VCaP (cell line): ENCODE data around the gene TBX19.

Source experiments
- H3K27ac ChIP-seq: fragments of 450-650 bp; 2 replicates; pipeline ENCODE4 v1.5.1; 2017
- CTCF ChIP-seq: fragments of 450-650 bp; conservative IDR thresholded peaks from 2 replicates; pipeline ENCODE4 v1.5.1; 2017; ENCODE audit warnings: mild to moderate bottlenecking, moderate library complexity

TBX19 gene

GRCh38 chr1:168243636-168244212, 37.0 kb upstream of the TBX19 start:
- no peak for TF ChIP-seq CTCF
- peak overlapping the region; percentile 58 for H3K27ac ChIP-seq

DNA sequence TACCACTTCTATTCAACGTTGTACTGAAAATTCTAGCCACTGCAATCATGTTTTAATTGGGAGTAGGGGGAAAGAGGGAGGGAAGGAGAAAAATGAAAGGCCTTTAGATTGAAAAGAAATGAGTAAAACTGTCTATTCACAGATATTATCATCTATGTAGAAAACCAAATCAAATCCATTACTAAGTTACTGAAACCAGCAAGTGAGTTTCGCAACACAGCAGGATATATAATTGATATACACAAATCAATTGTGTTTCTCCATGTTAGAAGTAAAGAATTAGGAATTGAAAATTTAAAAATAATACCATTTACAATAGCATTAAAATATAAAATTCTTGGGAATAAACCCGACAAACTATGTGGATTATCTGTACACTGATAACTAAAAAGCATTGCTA, 35.6 kb upstream of the TBX19 start:
- no peak overlapping the region for H3K27ac ChIP-seq
- TF ChIP-seq CTCF: no peak

GRCh38 chr1:168246506-168246905, 34.2 kb upstream of the TBX19 start:
- TF ChIP-seq CTCF: no peak
- no peak overlapping the region for H3K27ac ChIP-seq

GRCh38 chr1:168252204-168252733, 28.4 kb upstream of the TBX19 start:
- H3K27ac ChIP-seq: no peak overlapping the region
- TF ChIP-seq CTCF: no peak

GRCh38 chr1:168256164-168256563, 24.5 kb upstream of the TBX19 start:
- no peak overlapping the region for H3K27ac ChIP-seq
- TF ChIP-seq CTCF: no peak

GRCh38 chr1:168257397-168257796, 23.3 kb upstream of the TBX19 start:
- no peak overlapping the region for H3K27ac ChIP-seq
- no peak for TF ChIP-seq CTCF

- no peak for TF ChIP-seq CTCF
- no peak overlapping the region for H3K27ac ChIP-seq
These were observed 21.1 kb upstream of the TBX19 start for GRCh38 chr1:168259567-168259966.
